NCI-H187 (cell line): ENCODE measurements around the gene IL10RA.

Experiments used
- DNase-seq, 2 experiments: peaks; one replicate each; lab custom pipeline; 2025; lab: John Stamatoyannopoulos, UW

The IL10RA gene

GRCh38 chr11:118046964-118047700 lies 60.9 kb downstream of the IL10RA start:
- no peak for DNase-seq

GRCh38 chr11:118047749-118048148 lies 61.6 kb downstream of the IL10RA start:
- no peak for DNase-seq

GRCh38 chr11:118048472-118049370 lies 62.5 kb downstream of the IL10RA start:
- no peak for DNase-seq

GRCh38 chr11:118049771-118050170 lies 63.6 kb downstream of the IL10RA start:
- DNase-seq = no peak

GRCh38 chr11:118050208-118050891 lies 64.2 kb downstream of the IL10RA start:
- no peak for DNase-seq
